H9 (cell line): ENCODE measurements around the gene ISY1. TPM values are rescaled to one million over a fixed set of nuclear protein-coding genes. Genes with fewer than 3 reads are reported as not detected.

Source experiments
- DNase-seq: peaks from one replicate; pipeline ENCODE4 v3.0.0-alpha.2; 2017
- H2AFZ ChIP-seq: one replicate; pipeline ENCODE4 v1.6.1; 2013; ENCODE audit warnings: mild to moderate bottlenecking, low read length, control low read depth, moderate library complexity
- H2AK5ac ChIP-seq: 2 replicates; pipeline ENCODE4 v1.6.1; 2013; ENCODE audit warnings: low read length, control low read depth, mixed read lengths; ENCODE audit not compliant: insufficient read length
- H2BK120ac ChIP-seq: one replicate; pipeline ENCODE4 v1.6.1; 2013; ENCODE audit warnings: low read depth, mild to moderate bottlenecking, low read length, control low read depth, inconsistent platforms; ENCODE audit not compliant: poor library complexity, severe bottlenecking
- H2BK12ac ChIP-seq: 2 replicates; pipeline ENCODE4 v1.6.1; 2013; ENCODE audit warnings: low read length, control low read depth, mixed read lengths, low read depth; ENCODE audit not compliant: insufficient read length
- H2BK15ac ChIP-seq: 2 replicates; pipeline ENCODE4 v1.6.1; 2013; ENCODE audit warnings: low read depth, low read length, control low read depth
- H2BK20ac ChIP-seq: one replicate; pipeline ENCODE4 v1.6.1; 2013; ENCODE audit warnings: low read depth, mild to moderate bottlenecking, low read length, control low read depth, inconsistent platforms; ENCODE audit not compliant: poor library complexity, severe bottlenecking
- H2BK5ac ChIP-seq: 2 replicates; pipeline ENCODE4 v1.6.1; 2013; ENCODE audit warnings: low read length, control low read depth, mixed read lengths; ENCODE audit not compliant: insufficient read length
- H3K14ac ChIP-seq: 2 replicates; pipeline ENCODE4 v1.6.1; 2013; ENCODE audit warnings: low read length, control low read depth; ENCODE audit not compliant: insufficient read depth
- H3K18ac ChIP-seq: 2 replicates; pipeline ENCODE4 v1.6.1; 2013; ENCODE audit warnings: low read depth, mild to moderate bottlenecking, mixed read lengths, low read length, control low read depth; ENCODE audit not compliant: insufficient read length
- H3K23ac ChIP-seq: 2 replicates; pipeline ENCODE4 v1.6.1; 2013; ENCODE audit warnings: low read length, control low read depth, mixed read lengths, low read depth; ENCODE audit not compliant: insufficient read length
- H3K23me2 ChIP-seq: 2 replicates; pipeline ENCODE4 v1.6.1; 2013; ENCODE audit warnings: low read depth, mild to moderate bottlenecking, mixed read lengths, low read length, control low read depth; ENCODE audit not compliant: insufficient read length, poor library complexity, severe bottlenecking
- H3K27ac ChIP-seq: 2 replicates; pipeline ENCODE4 v1.5.1; 2013; ENCODE audit warnings: low read length, control low read depth, mixed read lengths, low read depth; ENCODE audit not compliant: insufficient read length
- H3K27me3 ChIP-seq: 2 replicates; pipeline ENCODE4 v1.6.1; 2013; ENCODE audit warnings: low read length, control low read depth, inconsistent platforms; ENCODE audit not compliant: insufficient read depth
- H3K4ac ChIP-seq: 2 replicates; pipeline ENCODE4 v1.6.1; 2013; ENCODE audit warnings: low read depth, mild to moderate bottlenecking, control low read depth, inconsistent platforms, low read length, moderate library complexity
- H3K4me1 ChIP-seq: 2 replicates; pipeline ENCODE4 v1.6.1; 2013; ENCODE audit warnings: low read length, control low read depth, inconsistent platforms; ENCODE audit not compliant: insufficient read depth
- H3K4me2 ChIP-seq: 2 replicates; pipeline ENCODE4 v1.6.1; 2013; ENCODE audit warnings: low read length, control low read depth, mixed read lengths; ENCODE audit not compliant: insufficient read length, insufficient read depth
- H3K56ac ChIP-seq: 2 replicates; pipeline ENCODE4 v1.6.1; 2013; ENCODE audit warnings: low read depth, mild to moderate bottlenecking, mixed read lengths, low read length, control low read depth; ENCODE audit not compliant: insufficient read length
- H3K79me1 ChIP-seq: 2 replicates; pipeline ENCODE4 v1.6.1; 2013; ENCODE audit warnings: low read depth, mild to moderate bottlenecking, moderate library complexity, low read length, control low read depth, inconsistent platforms; ENCODE audit not compliant: insufficient read depth, poor library complexity, severe bottlenecking
- H3K79me2 ChIP-seq: 2 replicates; pipeline ENCODE4 v1.6.1; 2013; ENCODE audit warnings: low read length, control low read depth, inconsistent platforms; ENCODE audit not compliant: insufficient read depth
- H3K9ac ChIP-seq: 2 replicates; pipeline ENCODE4 v1.6.1; 2013; ENCODE audit warnings: low read length, control low read depth, mixed read lengths; ENCODE audit not compliant: insufficient read length; ENCODE audit errors: extremely low read depth
- H3K9me3 ChIP-seq: one replicate; pipeline ENCODE4 v1.6.1; 2013; ENCODE audit warnings: low read depth, low read length, inconsistent platforms; ENCODE audit not compliant: control insufficient read depth
- H3T11ph ChIP-seq: one replicate; pipeline ENCODE4 v1.6.1; 2013; ENCODE audit warnings: mild to moderate bottlenecking, low read length, control low read depth, inconsistent platforms
- H4K20me1 ChIP-seq: one replicate; pipeline ENCODE4 v1.6.1; 2013; ENCODE audit not compliant: control insufficient read depth, insufficient read length, insufficient read depth
- H4K5ac ChIP-seq: 2 replicates; pipeline ENCODE4 v1.6.1; 2013; ENCODE audit warnings: low read depth, mild to moderate bottlenecking, mixed read lengths, low read length, control low read depth; ENCODE audit not compliant: insufficient read length
- H4K8ac ChIP-seq: replicated peaks from 2 replicates; pipeline ENCODE4 v1.6.1; 2013; ENCODE audit warnings: low read length, control low read depth, mixed read lengths, low read depth; ENCODE audit not compliant: insufficient read length
- H4K91ac ChIP-seq: 2 replicates; pipeline ENCODE4 v1.6.1; 2013; ENCODE audit warnings: low read depth, mild to moderate bottlenecking, moderate library complexity, mixed read lengths, low read length, control low read depth; ENCODE audit not compliant: insufficient read length
- H3K27ac Mint-ChIP-seq, 3 experiments: 2 replicates in 2 of 3; 3 replicates in 1 of 3; pipeline ENCODE4 v1.8.0; 2020 to 2021; ENCODE audit warnings: mixed read lengths in 3 of 3, mild to moderate bottlenecking in 1 of 3, moderate library complexity in 1 of 3
- H3K27me3 Mint-ChIP-seq: 2 replicates; pipeline ENCODE4 v1.8.0; 2021; ENCODE audit warnings: low read depth, mild to moderate bottlenecking, moderate library complexity, mixed read lengths
- H3K36me3 Mint-ChIP-seq, 3 experiments: 2 replicates in 2 of 3; 3 replicates in 1 of 3; pipeline ENCODE4 v1.8.0; 2020 to 2021; ENCODE audit warnings: low read depth in 3 of 3, mixed read lengths in 3 of 3; ENCODE audit not compliant: insufficient read depth in 1 of 3
- H3K4me1 Mint-ChIP-seq, 2 experiments: 2 replicates each; pipeline ENCODE4 v1.8.0; 2020; ENCODE audit warnings: mixed read lengths in 2 of 2
- H3K4me3 Mint-ChIP-seq, 2 experiments: 2 replicates in 1 of 2; 3 replicates in 1 of 2; pipeline ENCODE4 v1.8.0; 2020 to 2021; ENCODE audit warnings: mild to moderate bottlenecking in 2 of 2, mixed read lengths in 2 of 2, moderate library complexity in 1 of 2
- H3K9me3 Mint-ChIP-seq, 2 experiments: 2 replicates in 1 of 2; 3 replicates in 1 of 2; pipeline ENCODE4 v1.8.0; 2020; ENCODE audit warnings: mild to moderate bottlenecking in 2 of 2, mixed read lengths in 2 of 2, moderate library complexity in 1 of 2
- WGBS: extraction: QIAGEN DNeasy Blood & Tissue Kit; methylation state at CpG from one replicate; pipeline ENCODE4 v1.1.7; 2013; ENCODE audit warnings: missing lambda C conversion rate, low lambda C conversion rate, mixed read lengths; ENCODE audit not compliant: insufficient read length; ENCODE audit errors: extremely low coverage; 5-methylcytosine and 5-hydroxymethylcytosine counted together
- total RNA-seq: library from RNA; stranded (reverse); gene quantifications from 2 replicates; pipeline ENCODE4 v1.2.1, GENCODE V29; 2021
- TF ChIP-seq, protein P1 (sequence below): fragments of 200-600 bp; sonication (generic); conservative IDR thresholded peaks from 3 replicates; pipeline ENCODE4 v1.8.0; 2021; ENCODE audit warnings: antibody characterized with exemption, mild to moderate bottlenecking

ISY1 gene
- total RNA-seq, 1 experiment from 2014 or later: 28.1 TPM

DNA sequence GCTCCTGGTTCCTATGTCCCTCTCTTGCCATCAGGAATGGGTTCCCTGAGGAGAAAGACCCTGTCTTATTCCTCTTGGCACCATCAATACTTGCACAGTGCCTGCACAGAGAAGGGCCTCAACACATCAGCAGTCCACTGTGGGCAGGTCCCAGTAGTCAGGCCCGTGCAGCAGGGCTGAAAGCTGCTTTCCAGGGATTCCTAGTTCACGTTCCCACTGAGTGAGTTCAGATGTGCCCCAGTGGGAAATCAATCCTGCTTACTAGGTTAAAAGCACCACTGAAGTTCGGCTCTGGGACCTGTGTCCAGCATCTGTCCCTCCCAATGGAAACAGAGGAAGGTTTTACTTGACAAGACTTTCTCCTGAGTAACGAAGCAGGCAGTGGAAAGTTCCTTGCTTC is 55.0 kb downstream of the ISY1 start:
- no peaks in the 10 kb centered on the region for H3K23me2 ChIP-seq
- H3K9ac ChIP-seq: no peak overlapping the region
- no peak overlapping the region for H2BK5ac ChIP-seq
- no peak overlapping the region for H3K4me3 Mint-ChIP-seq
- no peak overlapping the region for H2AK5ac ChIP-seq
- no peak overlapping the region for H4K8ac ChIP-seq
- TF ChIP-seq, protein P1, sequence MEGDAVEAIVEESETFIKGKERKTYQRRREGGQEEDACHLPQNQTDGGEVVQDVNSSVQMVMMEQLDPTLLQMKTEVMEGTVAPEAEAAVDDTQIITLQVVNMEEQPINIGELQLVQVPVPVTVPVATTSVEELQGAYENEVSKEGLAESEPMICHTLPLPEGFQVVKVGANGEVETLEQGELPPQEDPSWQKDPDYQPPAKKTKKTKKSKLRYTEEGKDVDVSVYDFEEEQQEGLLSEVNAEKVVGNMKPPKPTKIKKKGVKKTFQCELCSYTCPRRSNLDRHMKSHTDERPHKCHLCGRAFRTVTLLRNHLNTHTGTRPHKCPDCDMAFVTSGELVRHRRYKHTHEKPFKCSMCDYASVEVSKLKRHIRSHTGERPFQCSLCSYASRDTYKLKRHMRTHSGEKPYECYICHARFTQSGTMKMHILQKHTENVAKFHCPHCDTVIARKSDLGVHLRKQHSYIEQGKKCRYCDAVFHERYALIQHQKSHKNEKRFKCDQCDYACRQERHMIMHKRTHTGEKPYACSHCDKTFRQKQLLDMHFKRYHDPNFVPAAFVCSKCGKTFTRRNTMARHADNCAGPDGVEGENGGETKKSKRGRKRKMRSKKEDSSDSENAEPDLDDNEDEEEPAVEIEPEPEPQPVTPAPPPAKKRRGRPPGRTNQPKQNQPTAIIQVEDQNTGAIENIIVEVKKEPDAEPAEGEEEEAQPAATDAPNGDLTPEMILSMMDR: no peak
- no peak overlapping the region for H2BK12ac ChIP-seq
- no peak overlapping the region for H3T11ph ChIP-seq
- no peak overlapping the region for H3K4ac ChIP-seq
- no peaks in the 10 kb centered on the region for H3K27me3 ChIP-seq
- no peaks in the 10 kb centered on the region; a peak in 1 of 4 replicates for H3K4me1 Mint-ChIP-seq
- H3K56ac ChIP-seq: no peak overlapping the region
- H3K27ac Mint-ChIP-seq: no peak overlapping the region
- H2AFZ ChIP-seq: no peak overlapping the region
- H4K5ac ChIP-seq: no peak overlapping the region
- H3K79me1 ChIP-seq: no peaks in the 10 kb centered on the region
- peaks cover 2% of the 10 kb centered on the region; the same call in 1 of the 2 replicates for H3K79me2 ChIP-seq
- no peak overlapping the region for H3K4me2 ChIP-seq
- no peak overlapping the region for H2BK15ac ChIP-seq
- no peak overlapping the region for H3K18ac ChIP-seq
- H4K91ac ChIP-seq: no peak overlapping the region
- H3K9me3 Mint-ChIP-seq: no peaks in the 10 kb centered on the region
- WGBS: no CpG with 5 or more reads among the region's 4 CpGs
- H2BK120ac ChIP-seq: no peak overlapping the region
- no peak overlapping the region for H3K23ac ChIP-seq
- H3K14ac ChIP-seq: no peak overlapping the region
- no peak for DNase-seq
- H3K27me3 Mint-ChIP-seq: no peaks in the 10 kb centered on the region
- H4K20me1 ChIP-seq: no peaks in the 10 kb centered on the region
- no peaks in the 10 kb centered on the region for H3K4me1 ChIP-seq
- H3K9me3 ChIP-seq: no peaks in the 10 kb centered on the region
- H3K27ac ChIP-seq: no peak overlapping the region
- H3K36me3 Mint-ChIP-seq: peaks cover 2 to 9% (median 6%) of the 10 kb centered on the region in 3 experiments; a peak in 5 of 7 replicates
- H2BK20ac ChIP-seq: no peak overlapping the region
